Astrocyte of the spinal cord (primary cell): ENCODE measurements around the gene CCHCR1.

ENCODE experiments used
- DNase-seq: peaks from one replicate; pipeline ENCODE4 v3.0.0; 2011; ENCODE audit warnings: low read depth, low spot score
- H3K4me3 ChIP-seq: 2 replicates; pipeline ENCODE4 v1.5.1; 2011; ENCODE audit warnings: low read depth, mild to moderate bottlenecking, low read length, moderate library complexity
- in situ Hi-C: cut with HindIII; loops from 2 replicates; pipeline ENCODE4 v1.10.0; 2017; ENCODE audit warnings: low sequenced_read_pairs
- TF ChIP-seq, protein P1 (sequence below): IDR thresholded peaks from 2 replicates; pipeline ENCODE4 v1.5.1; 2012; ENCODE audit warnings: low read depth, mild to moderate bottlenecking, low read length, inconsistent platforms

Gene CCHCR1

DNA sequence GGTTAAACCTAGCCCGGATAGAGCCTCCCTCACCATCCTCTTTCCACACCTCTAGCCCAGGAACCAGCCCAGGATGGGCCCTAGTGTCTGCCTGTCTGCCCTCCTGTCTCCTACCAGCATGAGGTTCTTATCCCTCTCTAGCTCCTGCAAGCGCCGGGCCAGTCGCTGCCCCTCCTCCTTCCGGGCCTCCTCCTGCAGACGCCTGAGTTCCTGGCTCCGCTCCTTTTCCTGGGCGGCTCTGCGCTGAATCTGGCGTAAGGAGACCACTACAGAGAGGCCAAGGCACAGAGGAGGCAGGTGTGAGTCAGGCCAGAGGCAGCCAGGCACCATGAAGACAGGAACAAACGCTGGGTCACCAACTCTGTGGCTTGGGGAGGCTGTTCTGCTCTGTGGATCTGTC is 14.5 kb downstream of the CCHCR1 start:
- peak; percentile 71 for DNase-seq
- no peak overlapping the region for H3K4me3 ChIP-seq
- TF ChIP-seq, protein P1, sequence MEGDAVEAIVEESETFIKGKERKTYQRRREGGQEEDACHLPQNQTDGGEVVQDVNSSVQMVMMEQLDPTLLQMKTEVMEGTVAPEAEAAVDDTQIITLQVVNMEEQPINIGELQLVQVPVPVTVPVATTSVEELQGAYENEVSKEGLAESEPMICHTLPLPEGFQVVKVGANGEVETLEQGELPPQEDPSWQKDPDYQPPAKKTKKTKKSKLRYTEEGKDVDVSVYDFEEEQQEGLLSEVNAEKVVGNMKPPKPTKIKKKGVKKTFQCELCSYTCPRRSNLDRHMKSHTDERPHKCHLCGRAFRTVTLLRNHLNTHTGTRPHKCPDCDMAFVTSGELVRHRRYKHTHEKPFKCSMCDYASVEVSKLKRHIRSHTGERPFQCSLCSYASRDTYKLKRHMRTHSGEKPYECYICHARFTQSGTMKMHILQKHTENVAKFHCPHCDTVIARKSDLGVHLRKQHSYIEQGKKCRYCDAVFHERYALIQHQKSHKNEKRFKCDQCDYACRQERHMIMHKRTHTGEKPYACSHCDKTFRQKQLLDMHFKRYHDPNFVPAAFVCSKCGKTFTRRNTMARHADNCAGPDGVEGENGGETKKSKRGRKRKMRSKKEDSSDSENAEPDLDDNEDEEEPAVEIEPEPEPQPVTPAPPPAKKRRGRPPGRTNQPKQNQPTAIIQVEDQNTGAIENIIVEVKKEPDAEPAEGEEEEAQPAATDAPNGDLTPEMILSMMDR, result no peak
- in situ Hi-C loops, result no loop called here

DNA sequence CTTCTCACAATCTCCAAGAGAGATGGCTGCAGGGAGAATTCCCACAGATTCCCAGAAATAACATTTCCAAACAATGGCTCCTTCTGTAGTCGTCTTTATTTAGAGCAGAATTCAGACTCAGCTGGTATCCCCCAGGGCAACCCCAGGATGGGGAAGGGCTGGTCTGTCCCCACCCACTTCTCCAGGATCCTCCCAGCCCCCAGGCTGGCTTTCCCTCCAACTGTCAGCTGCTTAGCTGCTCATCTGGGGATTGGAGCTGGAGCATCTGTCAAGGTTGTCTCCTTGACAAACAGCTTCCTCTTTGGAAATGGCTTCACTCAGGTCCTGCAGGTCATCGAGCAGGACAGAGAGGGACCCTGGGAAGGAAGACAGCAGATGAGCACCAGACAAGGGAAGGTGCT is 15.2 kb downstream of the CCHCR1 start:
- in situ Hi-C loops, result no loop called here
- TF ChIP-seq, protein P1, result no peak
- no peak overlapping the region for H3K4me3 ChIP-seq
- no peak for DNase-seq

DNA sequence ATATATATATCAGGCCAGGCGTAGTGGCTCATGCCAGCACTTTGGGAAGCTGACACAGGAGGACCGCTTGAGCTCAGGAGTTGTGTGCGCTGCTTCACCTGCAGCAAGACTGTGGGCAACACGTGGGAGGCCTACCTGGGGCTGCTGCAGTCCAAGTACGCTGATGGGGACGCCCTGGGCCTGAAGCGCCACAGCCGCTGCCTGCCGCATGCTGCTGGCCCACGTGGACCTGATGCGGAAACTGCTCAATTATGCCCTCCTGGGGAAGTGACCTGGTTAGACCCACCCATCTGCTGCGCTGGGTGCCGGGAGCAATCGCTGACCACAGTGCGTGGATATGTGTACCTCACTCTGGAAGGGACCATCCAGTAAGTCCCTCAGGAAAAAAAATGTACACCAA is 17.0 kb downstream of the CCHCR1 start:
- no peak for DNase-seq
- in situ Hi-C loops, result no loop called here
- no peak overlapping the region for H3K4me3 ChIP-seq
- TF ChIP-seq, protein P1, result no peak

DNA sequence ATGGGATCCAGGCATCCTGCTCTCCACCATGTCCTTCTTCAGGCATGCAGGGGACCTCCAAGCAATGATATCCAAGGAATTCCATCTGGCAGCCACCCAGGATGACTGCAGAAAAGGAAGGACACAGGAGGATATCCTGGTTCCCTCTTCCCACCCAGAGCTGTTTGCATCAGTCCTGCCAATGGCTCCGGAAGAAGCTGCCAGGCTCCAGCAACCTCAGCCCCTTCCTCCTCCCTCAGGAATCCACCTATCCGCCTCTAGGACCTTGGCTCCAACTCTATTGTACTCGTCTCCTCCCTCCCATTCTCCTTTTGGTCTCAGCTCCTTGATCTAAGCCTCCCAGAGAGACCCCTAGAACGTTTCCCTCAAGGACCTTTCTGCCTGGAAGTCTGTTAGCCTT is 18.0 kb downstream of the CCHCR1 start:
- in situ Hi-C loops, result no loop called here
- no peak for DNase-seq
- TF ChIP-seq, protein P1, result no peak
- no peak overlapping the region for H3K4me3 ChIP-seq

DNA sequence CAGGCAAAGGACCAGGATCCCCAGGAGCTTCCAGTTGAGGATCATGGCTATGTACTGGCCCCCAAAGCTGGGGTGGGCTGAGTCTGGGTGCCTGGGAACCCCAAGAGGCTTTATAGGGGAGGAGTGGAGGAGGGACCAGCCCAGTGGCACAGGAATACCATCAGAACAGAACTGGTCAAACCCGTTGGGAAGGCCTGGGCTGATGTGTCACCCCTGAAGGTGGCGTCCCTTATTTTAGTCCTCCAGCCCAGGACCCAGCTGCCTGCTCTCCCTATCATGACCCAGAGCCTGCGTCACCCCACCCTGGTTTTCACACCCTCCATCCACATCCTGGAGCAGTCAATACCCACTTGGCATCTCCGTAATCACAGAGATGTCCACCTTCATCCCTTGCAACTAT is 18.6 kb downstream of the CCHCR1 start, which contains the start of gene PSORS1C2:
Gene PSORS1C2 (minus strand): TSS at position 85 of the 400 bp plus-strand sequence. CDS start 40 bp downstream, at position 45.
- TF ChIP-seq, protein P1, result no peak
- in situ Hi-C loops, result no loop called here
- H3K4me3 ChIP-seq, result no peak within 1 kb of the TSS
- no peak for DNase-seq

DNA sequence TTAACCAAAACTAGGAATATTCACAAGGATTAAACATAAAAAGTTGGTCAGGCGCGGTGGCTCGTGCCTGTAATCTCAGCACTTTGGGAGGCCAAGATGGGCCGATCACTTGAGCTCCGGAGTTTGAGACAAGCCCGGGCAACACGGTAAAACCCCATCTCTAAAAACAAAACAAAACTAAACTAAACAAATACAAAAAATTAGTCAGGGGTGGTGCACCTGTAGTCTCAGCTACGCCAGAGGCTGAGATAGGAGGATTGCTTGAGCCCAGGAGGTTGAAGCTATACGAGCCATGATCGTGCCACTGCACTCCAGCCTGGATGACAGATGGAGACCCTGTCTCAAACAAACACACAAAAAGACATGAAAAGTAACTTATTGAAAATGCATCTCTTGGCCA is 21.9 kb downstream of the CCHCR1 start:
- DNase-seq, result no peak
- H3K4me3 ChIP-seq, result no peak overlapping the region
- TF ChIP-seq, protein P1, result no peak
- in situ Hi-C loops, result no loop called here

DNA sequence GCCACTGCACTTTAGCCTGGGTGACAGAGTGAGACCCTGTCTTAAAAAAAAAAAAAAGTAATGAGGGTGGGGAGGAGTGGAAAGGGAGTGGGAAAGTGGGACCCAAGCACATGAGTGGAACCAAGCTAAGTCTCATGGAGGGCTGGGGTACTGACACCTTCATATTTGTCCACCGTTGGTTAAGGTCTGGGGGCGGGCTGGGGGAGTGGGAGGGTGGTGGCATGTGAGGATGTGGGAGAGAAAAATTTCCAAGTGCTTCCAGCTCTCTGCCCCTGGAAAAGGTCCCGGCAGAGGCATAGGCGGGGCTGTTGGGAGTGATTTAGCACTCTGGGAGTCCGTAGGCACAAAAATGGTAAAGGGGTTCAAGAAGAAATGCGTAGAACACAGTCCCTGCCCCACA is 24.8 kb downstream of the CCHCR1 start:
- no peak overlapping the region for H3K4me3 ChIP-seq
- no peak for DNase-seq
- TF ChIP-seq, protein P1, result no peak
- in situ Hi-C loops, result no loop called here
